Measurements from ENCODE around the gene MMP2. TPM values are rescaled to one million over a fixed set of nuclear protein-coding genes. Genes with fewer than 3 reads are reported as not detected.

The MMP2 gene
- total RNA-seq: 100 to 1,000 TPM; 113 to 225 TPM

DNA sequence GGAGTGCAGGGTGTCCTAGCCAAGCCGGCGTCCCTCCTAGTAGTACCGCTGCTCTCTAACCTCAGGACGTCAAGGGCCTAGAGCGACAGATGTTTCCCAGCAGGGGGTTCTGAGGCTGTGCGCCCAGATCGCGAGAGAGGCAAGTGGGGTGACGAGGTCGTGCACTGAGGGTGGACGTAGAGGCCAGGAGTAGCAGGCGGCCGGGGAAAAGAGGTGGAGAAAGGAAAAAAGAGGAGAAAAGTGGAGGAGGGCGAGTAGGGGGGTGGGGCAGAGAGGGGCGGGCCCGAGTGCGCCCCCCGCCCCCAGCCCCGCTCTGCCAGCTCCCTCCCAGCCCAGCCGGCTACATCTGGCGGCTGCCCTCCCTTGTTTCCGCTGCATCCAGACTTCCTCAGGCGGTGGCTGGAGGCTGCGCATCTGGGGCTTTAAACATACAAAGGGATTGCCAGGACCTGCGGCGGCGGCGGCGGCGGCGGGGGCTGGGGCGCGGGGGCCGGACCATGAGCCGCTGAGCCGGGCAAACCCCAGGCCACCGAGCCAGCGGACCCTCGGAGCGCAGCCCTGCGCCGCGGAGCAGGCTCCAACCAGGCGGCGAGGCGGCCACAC, at the start of gene MMP2:
MMP2 (plus strand) TSS at position 372 of the 603 bp plus-strand sequence. CDS start 282 bp downstream, outside the sequence.

DNA sequence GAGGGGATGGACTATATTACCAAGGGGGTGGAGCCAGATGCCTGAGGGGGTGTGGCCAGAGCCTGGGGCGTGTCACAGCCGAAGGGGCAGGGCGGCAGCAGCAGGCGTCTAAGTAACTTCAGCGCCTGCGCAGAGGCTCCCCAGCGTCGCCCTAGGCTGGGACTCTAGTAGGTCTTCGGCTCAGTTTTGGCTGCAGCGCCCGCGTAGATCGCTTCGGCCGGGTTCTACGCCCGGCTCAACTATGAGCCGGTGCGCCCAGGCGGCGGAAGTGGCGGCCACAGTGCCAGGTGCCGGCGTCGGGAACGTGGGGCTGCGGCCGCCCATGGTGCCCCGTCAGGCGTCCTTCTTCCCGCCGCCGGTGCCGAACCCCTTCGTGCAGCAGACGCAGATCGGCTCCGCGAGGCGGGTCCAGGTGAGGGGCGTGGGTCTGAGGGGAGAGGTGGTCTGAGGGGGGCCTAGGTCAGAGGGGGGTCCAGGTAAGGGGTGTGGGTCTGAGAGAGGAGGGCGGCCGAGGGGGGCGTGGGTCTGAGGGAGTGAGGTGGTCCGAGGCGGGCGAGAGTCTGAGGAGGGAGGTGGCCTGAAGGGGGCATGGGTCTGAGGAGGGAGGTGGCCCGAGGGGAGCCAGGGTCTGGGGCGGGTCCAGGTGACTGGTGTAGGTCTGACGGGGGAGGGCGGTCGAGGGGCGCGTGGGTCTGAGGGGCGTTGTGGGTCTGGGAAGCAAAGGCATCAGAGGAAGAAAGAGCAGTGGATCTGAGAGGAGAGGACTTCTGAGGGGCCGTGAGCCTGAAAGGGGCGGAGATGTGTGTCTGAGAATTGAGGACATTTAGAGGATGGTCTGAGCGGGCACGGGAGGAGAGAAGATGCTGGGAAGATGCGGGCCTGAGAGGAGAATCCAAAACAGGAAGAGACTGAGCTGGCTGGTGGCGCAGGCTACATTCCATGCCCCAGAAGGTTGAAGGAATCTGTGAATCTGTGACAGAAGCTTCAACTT, 30.2 kb downstream of the MMP2 start, which contains the start of gene LPCAT2:
LPCAT2 (plus strand) TSS at position 132 of the 991 bp plus-strand sequence; CDS start at position 242, 110 bp downstream.

Other genes with a start within 250 kb of the MMP2 start
- 1 to 10 TPM; 2.1 to 2.7 TPM for gene IRX6, start 155.0 kb upstream of the MMP2 start, total RNA-seq
- gene LPCAT2, start 29.9 kb downstream of the MMP2 start, total RNA-seq: 10 to 100 TPM; 29.6 to 41.6 TPM
- gene CAPNS2, start 87.5 kb downstream of the MMP2 start, total RNA-seq: under 1 TPM in 1 of 2 donors, not detected in 1; 1.00 TPM
- not detected for gene SLC6A2, start 176.8 kb downstream of the MMP2 start, total RNA-seq

Data from melanocyte of skin (primary cell).